Body of pancreas (tissue), 4 donors: ENCODE results near the gene LSP1. TPM values are rescaled to one million over a fixed set of nuclear protein-coding genes. Genes with fewer than 3 reads are reported as not detected.
"Not testable (repeated sequence)": the region's sequence is repeated elsewhere in the genome, so short reads cannot be mapped to it uniquely, and the experiment has no call there.

Experiments
- ATAC-seq: fragments of 150-250 bp; one replicate; pipeline ENCODE4 v1.9.1; 2016
- DNase-seq, 4 donors: peaks; one replicate each; pipeline ENCODE4 v3.0.0-alpha.2; 2019
- H3K27ac ChIP-seq, 4 donors: fragments of 200-600 bp; sonication (generic); 1 replicate in 3 of 4; 2 replicates in 1 of 4; pipeline versions ENCODE4 v1.5.1 to v1.6.1; 2016 to 2019; ENCODE audit warnings: mild to moderate bottlenecking in 1 of 4, mixed read lengths in 1 of 4, moderate library complexity in 1 of 4
- H3K27me3 ChIP-seq, 2 donors: fragments of 200-600 bp; sonication (generic); one replicate each; pipeline ENCODE4 v1.6.0; 2016; ENCODE audit warnings: mild to moderate bottlenecking in 1 of 2
- H3K36me3 ChIP-seq, 2 donors: fragments of 200-600 bp; sonication (generic); replicated peaks in 1 of 2; 2 replicates each; pipeline ENCODE4 v1.5.1; 2016; ENCODE audit warnings: low read depth in 2 of 2; ENCODE audit not compliant: insufficient read depth in 1 of 2
- H3K4me1 ChIP-seq: fragments of 200-600 bp; sonication (generic); one replicate; pipeline ENCODE4 v1.6.0; 2016
- H3K4me3 ChIP-seq, 2 donors: fragments of 200-600 bp; sonication (generic); 1 replicate in 1 of 2; 2 replicates in 1 of 2; pipeline ENCODE4 v1.5.1; 2016 to 2019
- H3K9me3 ChIP-seq, 3 donors: fragments of 200-600 bp; sonication (generic); 1 replicate in 2 of 3; 2 replicates in 1 of 3; pipeline ENCODE4 v1.5.1; 2016
- CTCF ChIP-seq, 7 experiments: fragments of 450-650 bp in 4 of 7; fragments of 200-600 bp in 3 of 7; sonication (generic) in 3 of 7; IDR thresholded peaks; one replicate each; pipeline ENCODE4 v1.5.1; 2016 to 2019; ENCODE audit warnings: antibody characterized with exemption in 7 of 7
- POLR2A ChIP-seq, 3 donors: fragments of 450-650 bp; IDR thresholded peaks; one replicate each; pipeline ENCODE4 v1.6.1; 2016; ENCODE audit warnings: antibody characterized with exemption in 3 of 3, mild to moderate bottlenecking in 2 of 3
- WGBS, 2 donors: methylation state at CpG; one replicate each; pipeline ENCODE4 v1.1.5; 2017; 5-methylcytosine and 5-hydroxymethylcytosine counted together
- intact Hi-C: fragments of 100-400 bp; cut with DNase I; formaldehyde crosslinking; loops from one replicate; pipeline ENCODE4 v1.15.1; 2023
- total RNA-seq, 2 donors: library from RNA; depleted of rRNA; stranded (reverse); fragments of >200 nt; gene quantifications; one replicate each; pipeline ENCODE4 v1.1.0, GENCODE V29; 2016

Gene LSP1
- total RNA-seq, 2 donors from 2014 or later: 9.9 to 11.5 TPM

GRCh38 chr11:1810761-1811160 is 42.1 kb upstream of the LSP1 start:
- no peak for ATAC-seq
- DNase-seq: no peak
- H3K9me3 ChIP-seq: no peaks in the 10 kb centered on the region
- peaks cover 16% of the 10 kb centered on the region for H3K4me1 ChIP-seq
- no peaks in the 10 kb centered on the region for H3K36me3 ChIP-seq
- WGBS, 2 donors: 69 to 73% methylated on average over 10 of the region's 10 CpGs
- H3K27me3 ChIP-seq: no peaks in the 10 kb centered on the region
- no peak overlapping the region for H3K27ac ChIP-seq
- TF ChIP-seq POLR2A (IDR thresholded peaks at IDR 0.05): no peak
- no peak for TF ChIP-seq CTCF (IDR thresholded peaks at IDR 0.05)
- intact Hi-C loops: no loop called here
- H3K4me3 ChIP-seq: no peak overlapping the region

DNA sequence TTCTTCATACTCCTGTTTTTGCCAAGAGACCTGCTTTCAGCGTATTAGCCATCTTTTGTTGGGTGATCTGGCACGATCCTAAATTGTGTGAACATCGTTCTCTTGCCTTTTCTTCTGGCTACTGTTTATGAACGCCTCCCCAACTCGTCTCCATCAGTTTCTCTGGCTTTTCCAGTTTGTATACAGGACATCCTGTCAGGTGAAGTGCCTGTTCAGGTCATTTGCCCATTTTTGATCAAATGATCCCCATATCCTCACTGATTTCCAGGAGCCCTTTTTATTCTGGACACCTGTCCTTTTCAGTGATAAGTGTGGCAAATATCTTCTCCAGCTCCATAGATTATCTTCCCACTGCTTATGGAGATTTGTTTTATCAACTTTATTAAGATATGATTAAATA is 40.6 kb upstream of the LSP1 start:
- peaks cover 10% of the 10 kb centered on the region for H3K4me1 ChIP-seq
- H3K36me3 ChIP-seq: no peaks in the 10 kb centered on the region
- intact Hi-C loops: no loop called here
- no peak overlapping the region for H3K27ac ChIP-seq
- TF ChIP-seq POLR2A (IDR thresholded peaks at IDR 0.05): no peak
- no peaks in the 10 kb centered on the region for H3K27me3 ChIP-seq
- H3K9me3 ChIP-seq: no peaks in the 10 kb centered on the region
- DNase-seq (no peak), ATAC-seq (no peak)
- H3K4me3 ChIP-seq: no peak overlapping the region
- 84 to 88% methylated on average over 5 of the region's 5 CpGs for WGBS, 2 donors

DNA sequence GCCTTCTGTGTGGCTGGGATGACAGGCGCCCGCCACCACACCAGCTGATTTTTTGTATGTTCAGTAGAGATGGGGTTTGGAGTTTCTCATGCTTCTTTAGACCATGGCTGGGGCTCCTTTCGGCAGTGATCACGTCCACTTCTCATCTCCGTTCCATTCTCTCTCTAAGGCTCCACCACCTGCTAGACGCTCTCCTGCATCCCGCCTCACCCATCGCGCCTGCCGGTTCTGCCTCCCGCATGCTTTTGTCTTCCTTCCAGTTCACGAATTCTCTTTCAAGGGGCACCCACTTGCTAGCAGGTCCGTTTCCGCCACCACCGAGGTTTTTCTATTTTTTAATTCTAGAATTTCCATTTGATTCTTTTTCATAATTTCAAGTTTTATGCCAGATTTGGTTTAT is 40.1 kb upstream of the LSP1 start:
- Histone ChIP-seq H3K4me1 (peaks cover 5% of the 10 kb centered on the region), H3K36me3 (no peaks in the 10 kb centered on the region), H3K27ac (no peak overlapping the region), H3K27me3 (no peaks in the 10 kb centered on the region), H3K9me3 (no peaks in the 10 kb centered on the region), H3K4me3 (no peak overlapping the region)
- DNase-seq (no peak), ATAC-seq (no peak)
- 85 to 89% methylated on average over 15 of the region's 15 CpGs for WGBS, 2 donors
- no peak for TF ChIP-seq CTCF (IDR thresholded peaks at IDR 0.05)
- TF ChIP-seq POLR2A (IDR thresholded peaks at IDR 0.05): no peak
- intact Hi-C loops: no loop called here

GRCh38 chr11:1813356-1813755 is 39.5 kb upstream of the LSP1 start:
- intact Hi-C loops, H3K4me1 ChIP-seq: not testable (repeated sequence)
- 80 to 84% methylated on average over 9 of the region's 9 CpGs for WGBS, 2 donors

GRCh38 chr11:1814691-1815090 is 38.2 kb upstream of the LSP1 start:
- Histone ChIP-seq H3K4me3 (no peak overlapping the region), H3K4me1 (no peaks in the 10 kb centered on the region), H3K27me3 (no peaks in the 10 kb centered on the region), H3K27ac (no peak overlapping the region), H3K36me3 (no peaks in the 10 kb centered on the region), H3K9me3 (no peaks in the 10 kb centered on the region)
- DNase-seq: no peak
- no peak for ATAC-seq
- 90 to 100% methylated on average over 4 to 10 of the region's 10 CpGs for WGBS, 2 donors
- intact Hi-C loops: no loop called here
- TF ChIP-seq CTCF (IDR thresholded peaks at IDR 0.05) (no peak), POLR2A (IDR thresholded peaks at IDR 0.05) (no peak)

More at GRCh38 chr11:1813356-1813755, 39.5 kb upstream of the LSP1 start:
- H3K36me3 ChIP-seq, ATAC-seq, H3K4me3 ChIP-seq, H3K27me3 ChIP-seq, DNase-seq, H3K9me3 ChIP-seq, H3K27ac ChIP-seq: not testable (repeated sequence)

DNA sequence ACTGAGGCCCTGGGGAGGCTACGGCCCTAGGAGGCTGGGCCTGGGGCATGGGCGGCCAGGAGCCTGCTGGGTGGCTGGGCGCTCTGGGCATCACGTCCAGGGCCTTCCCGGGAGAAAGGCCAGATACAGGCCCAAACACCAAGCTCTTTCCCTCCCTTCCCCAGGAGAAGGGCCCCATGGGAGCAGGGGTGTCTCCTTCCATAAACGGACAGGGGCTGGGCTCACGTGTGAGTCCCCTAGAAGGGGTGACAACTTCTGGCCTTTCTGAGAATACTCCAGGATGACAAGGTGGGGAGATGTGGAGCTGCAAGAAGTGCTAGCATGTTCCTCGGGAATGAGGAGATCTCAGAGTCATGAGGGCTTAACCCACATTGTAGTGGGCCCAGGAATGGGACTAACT is 37.6 kb upstream of the LSP1 start:
- WGBS, 2 donors: 89 to 100% methylated on average over 3 to 8 of the region's 8 CpGs
- intact Hi-C loops: no loop called here

More for the DNA sequence above, 37.6 kb upstream of the LSP1 start:
- ATAC-seq: no peak
- no peak overlapping the region for H3K4me3 ChIP-seq
- H3K4me1 ChIP-seq: no peaks in the 10 kb centered on the region
- H3K36me3 ChIP-seq: no peaks in the 10 kb centered on the region
- TF ChIP-seq POLR2A (IDR thresholded peaks at IDR 0.05) (no peak), CTCF (IDR thresholded peaks at IDR 0.05) (no peak)
- no peak overlapping the region for H3K27ac ChIP-seq
- no peak for DNase-seq
- H3K9me3 ChIP-seq: no peaks in the 10 kb centered on the region
- no peaks in the 10 kb centered on the region for H3K27me3 ChIP-seq
